ENCODE data around the gene COMMD10. TPM values are rescaled to one million over a fixed set of nuclear protein-coding genes. Genes with fewer than 3 reads are reported as not detected.

COMMD10 gene
- total and polyA plus RNA-seq, 4 experiments from 2014 or later, result 31.4 to 54.3 (median 35.2) TPM

DNA sequence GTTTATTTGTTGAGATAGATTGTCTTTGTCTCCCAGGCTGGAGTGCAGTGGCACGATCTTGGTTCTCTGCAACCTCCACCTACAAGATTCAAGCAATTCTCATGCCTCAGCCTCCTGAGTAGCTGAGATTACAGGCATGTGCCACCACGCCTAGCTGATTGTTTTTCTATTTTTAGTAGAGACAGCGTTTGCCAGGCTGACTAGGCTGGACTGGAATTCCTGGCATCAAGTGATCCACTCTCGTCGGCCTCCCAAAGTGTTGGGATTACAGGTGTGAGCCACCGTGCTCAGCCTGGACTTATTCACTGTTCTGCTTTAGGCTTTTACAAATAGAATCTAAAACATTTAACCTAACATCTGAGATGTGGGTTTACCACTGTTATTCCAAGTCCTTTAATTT is 91.3 kb downstream of the COMMD10 start:
- Histone ChIP-seq H3K36me3 (ENCODE audit: insufficient read depth, low read length) (no peaks in the 10 kb centered on the region), H3K4me1 (ENCODE audit: insufficient read depth, low read length) (no peaks in the 10 kb centered on the region), H3K27me3 (ENCODE audit: insufficient read depth, low read length) (no peaks in the 10 kb centered on the region), H3K27ac (ENCODE audit: low read depth, low read length) (no peak overlapping the region), H3K4me3 (ENCODE audit: low read length in 2 of 2) (no peak overlapping the region), H3K9me3 (ENCODE audit: control insufficient read depth in 1 of 2, low read length in 2 of 2) (no peaks in the 10 kb centered on the region)
- H3K27me3 Mint-ChIP-seq, result no peaks in the 10 kb centered on the region
- no peak overlapping the region for H3K4me3 Mint-ChIP-seq
- DNase-seq, result no peak
- intact Hi-C loops (cut with micrococcal nuclease), result no loop called here
- POLR2A ChIA-PET (ENCODE audit: partially characterized antibody), result no interaction called here
- H3K36me3 Mint-ChIP-seq, result peaks cover 18 to 28% of the 10 kb centered on the region in 2 donors
- peaks cover 0 to 13% (median under 1%) of the 10 kb centered on the region in 8 donors for H3K9me3 Mint-ChIP-seq
- CTCF ChIA-PET (ENCODE audit: partially characterized antibody), result no interaction called here
- no peak overlapping the region for H3K27ac Mint-ChIP-seq
- H3K4me1 Mint-ChIP-seq, result peaks cover 0 to 7% (median 4%) of the 10 kb centered on the region in 4 donors

DNA sequence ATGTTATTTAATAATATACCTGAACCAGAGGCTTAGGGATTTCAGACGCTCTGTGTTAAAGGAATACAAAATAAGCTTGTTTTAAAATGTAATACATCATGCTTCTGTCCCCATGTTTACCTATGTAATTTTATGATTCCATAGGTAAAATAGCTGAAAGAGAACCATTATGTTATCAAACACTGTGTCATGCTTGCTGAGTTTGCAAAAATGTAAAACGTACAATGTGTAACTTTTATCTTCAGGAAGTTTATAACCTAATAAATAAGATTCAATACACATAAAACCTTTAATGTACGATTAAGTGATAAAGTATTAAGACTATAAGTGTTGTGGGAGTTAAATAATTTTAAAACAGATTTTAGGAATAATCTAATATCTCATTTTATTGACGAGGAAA is 94.1 kb downstream of the COMMD10 start:
- ChIA-PET POLR2A (ENCODE audit: partially characterized antibody) (no interaction called here), CTCF (ENCODE audit: partially characterized antibody) (no interaction called here)
- Histone ChIP-seq H3K27ac (ENCODE audit: low read depth, low read length) (no peak overlapping the region), H3K27me3 (ENCODE audit: insufficient read depth, low read length) (no peaks in the 10 kb centered on the region), H3K4me3 (ENCODE audit: low read length in 2 of 2) (no peak overlapping the region), H3K36me3 (ENCODE audit: insufficient read depth, low read length) (no peaks in the 10 kb centered on the region), H3K4me1 (ENCODE audit: insufficient read depth, low read length) (no peaks in the 10 kb centered on the region), H3K9me3 (ENCODE audit: control insufficient read depth in 1 of 2, low read length in 2 of 2) (no peaks in the 10 kb centered on the region)
- Mint-ChIP-seq H3K36me3 (peaks cover 16 to 23% of the 10 kb centered on the region in 2 donors), H3K27me3 (no peaks in the 10 kb centered on the region), H3K27ac (no peak overlapping the region), H3K4me1 (peaks cover 0 to 6% (median 3%) of the 10 kb centered on the region in 4 donors), H3K9me3 (peaks cover 0 to 2% (median 0%) of the 10 kb centered on the region in 8 donors), H3K4me3 (no peak overlapping the region)
- intact Hi-C loops (cut with micrococcal nuclease), result no loop called here
- no peak for DNase-seq

DNA sequence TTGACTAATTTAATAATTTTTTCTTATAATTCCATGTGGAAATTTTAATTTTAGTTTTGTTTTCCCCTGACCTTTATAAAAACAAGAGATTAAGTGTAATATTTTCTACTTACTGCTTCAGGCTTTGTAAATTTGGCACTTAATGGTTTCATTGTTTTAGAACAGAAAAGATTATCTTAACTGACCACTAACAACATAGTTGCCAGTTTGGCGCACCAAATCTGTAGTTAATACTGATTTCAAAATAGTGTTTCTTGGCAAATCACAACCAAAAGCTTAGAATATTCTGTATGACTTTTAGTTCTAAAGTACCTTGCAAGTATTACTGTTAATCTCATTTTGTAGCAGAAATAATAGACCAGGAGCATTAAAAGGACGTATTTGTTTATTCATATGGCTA is 124.3 kb downstream of the COMMD10 start:
- Mint-ChIP-seq H3K9me3 (peaks cover 0 to 1% (median 0%) of the 10 kb centered on the region in 8 donors), H3K27ac (no peak overlapping the region), H3K36me3 (peaks cover 0 to 4% of the 10 kb centered on the region in 2 donors), H3K27me3 (no peaks in the 10 kb centered on the region), H3K4me1 (peaks cover 0 to 5% (median 0%) of the 10 kb centered on the region in 4 donors), H3K4me3 (no peak overlapping the region)
- no peaks in the 10 kb centered on the region for H3K4me1 ChIP-seq (ENCODE audit: insufficient read depth, low read length)
- POLR2A ChIA-PET (ENCODE audit: partially characterized antibody), result no interaction called here
- H3K4me3 ChIP-seq (ENCODE audit: low read length in 2 of 2), result no peak overlapping the region
- no peaks in the 10 kb centered on the region for H3K36me3 ChIP-seq (ENCODE audit: insufficient read depth, low read length)
- no peaks in the 10 kb centered on the region for H3K9me3 ChIP-seq (ENCODE audit: control insufficient read depth in 1 of 2, low read length in 2 of 2)
- CTCF ChIA-PET (ENCODE audit: partially characterized antibody), result no interaction called here
- H3K27ac ChIP-seq (ENCODE audit: low read depth, low read length), result no peak overlapping the region
- H3K27me3 ChIP-seq (ENCODE audit: insufficient read depth, low read length), result no peaks in the 10 kb centered on the region
- no peak for DNase-seq
- intact Hi-C loops (cut with micrococcal nuclease), result no loop called here

GRCh38 chr5:116212225-116212624 is 127.4 kb downstream of the COMMD10 start:
- H3K36me3 Mint-ChIP-seq, result peaks cover 4 to 8% of the 10 kb centered on the region in 2 donors
- DNase-seq, result no peak
- H3K27ac Mint-ChIP-seq, result no peak overlapping the region
- no peaks in the 10 kb centered on the region for H3K27me3 Mint-ChIP-seq
- ChIA-PET CTCF (ENCODE audit: partially characterized antibody) (no interaction called here), POLR2A (ENCODE audit: partially characterized antibody) (no interaction called here)
- Histone ChIP-seq H3K4me1 (ENCODE audit: insufficient read depth, low read length) (no peaks in the 10 kb centered on the region), H3K4me3 (ENCODE audit: low read length in 2 of 2) (no peak overlapping the region), H3K27ac (ENCODE audit: low read depth, low read length) (no peak overlapping the region), H3K36me3 (ENCODE audit: insufficient read depth, low read length) (no peaks in the 10 kb centered on the region), H3K9me3 (ENCODE audit: control insufficient read depth in 1 of 2, low read length in 2 of 2) (no peaks in the 10 kb centered on the region), H3K27me3 (ENCODE audit: insufficient read depth, low read length) (no peaks in the 10 kb centered on the region)
- peaks cover 0 to 4% (median 0%) of the 10 kb centered on the region in 4 donors for H3K4me1 Mint-ChIP-seq
- H3K9me3 Mint-ChIP-seq, result peaks cover 0 to 1% (median 0%) of the 10 kb centered on the region in 8 donors
- intact Hi-C loops (cut with micrococcal nuclease), result no loop called here
- no peak overlapping the region for H3K4me3 Mint-ChIP-seq

GRCh38 chr5:116216246-116216645 is 131.4 kb downstream of the COMMD10 start:
- Mint-ChIP-seq H3K4me1 (peaks cover 0 to 2% (median 0%) of the 10 kb centered on the region in 4 donors), H3K4me3 (no peak overlapping the region), H3K36me3 (peaks cover 11 to 15% of the 10 kb centered on the region in 2 donors), H3K9me3 (peaks cover 0 to 1% (median 0%) of the 10 kb centered on the region in 8 donors), H3K27me3 (no peaks in the 10 kb centered on the region), H3K27ac (no peak overlapping the region)
- Histone ChIP-seq H3K4me1 (ENCODE audit: insufficient read depth, low read length) (no peaks in the 10 kb centered on the region), H3K27me3 (ENCODE audit: insufficient read depth, low read length) (no peaks in the 10 kb centered on the region), H3K36me3 (ENCODE audit: insufficient read depth, low read length) (no peaks in the 10 kb centered on the region), H3K27ac (ENCODE audit: low read depth, low read length) (no peak overlapping the region), H3K4me3 (ENCODE audit: low read length in 2 of 2) (no peak overlapping the region), H3K9me3 (ENCODE audit: control insufficient read depth in 1 of 2, low read length in 2 of 2) (no peaks in the 10 kb centered on the region)
- no peak for DNase-seq
- ChIA-PET CTCF (ENCODE audit: partially characterized antibody) (no interaction called here), POLR2A (ENCODE audit: partially characterized antibody) (no interaction called here)
- intact Hi-C loops (cut with micrococcal nuclease), result no loop called here

DNA sequence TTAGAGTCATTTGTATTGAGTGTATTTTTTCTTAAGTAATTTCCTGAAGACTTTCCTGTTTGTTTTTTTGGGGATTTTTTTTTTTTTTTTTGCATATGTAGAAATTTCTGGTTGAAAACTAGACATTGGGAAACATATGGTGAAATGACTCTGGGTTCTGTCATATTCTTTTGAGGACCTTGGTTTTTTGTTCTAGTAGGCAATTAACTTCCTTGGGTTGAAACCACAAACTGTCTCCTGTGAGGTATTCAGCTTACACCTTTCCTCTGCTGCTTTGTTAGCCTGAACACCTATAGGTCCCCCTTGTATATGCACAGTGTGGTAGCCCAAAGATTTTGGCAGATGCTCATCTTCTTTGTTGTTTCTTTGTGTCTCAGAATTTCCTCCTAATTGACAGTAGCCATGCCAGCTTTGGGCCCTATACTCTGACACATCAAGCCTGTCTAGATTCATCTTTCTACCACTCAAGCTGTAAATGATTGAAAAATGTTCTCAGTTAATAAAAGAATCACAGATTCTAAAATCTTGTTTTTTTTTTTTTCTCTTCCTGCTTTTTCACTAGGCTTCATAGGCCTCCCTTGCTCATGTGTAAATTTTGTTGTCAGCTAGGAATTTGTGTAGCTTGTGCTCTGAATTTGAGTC is 140.6 kb downstream of the COMMD10 start:
- no peak overlapping the region for H3K27ac ChIP-seq (ENCODE audit: low read depth, low read length)
- H3K27me3 ChIP-seq (ENCODE audit: insufficient read depth, low read length), result no peaks in the 10 kb centered on the region
- Mint-ChIP-seq H3K9me3 (peaks cover 3 to 11% (median 6%) of the 10 kb centered on the region in 8 donors), H3K4me3 (no peak overlapping the region), H3K36me3 (peaks cover 42 to 48% of the 10 kb centered on the region in 2 donors), H3K27me3 (no peaks in the 10 kb centered on the region), H3K4me1 (peaks cover 0 to 15% (median 10%) of the 10 kb centered on the region in 4 donors), H3K27ac (peak overlapping the region in 1 of 7 donors; percentile 77)
- DNase-seq, result no peak
- no peaks in the 10 kb centered on the region for H3K9me3 ChIP-seq (ENCODE audit: control insufficient read depth in 1 of 2, low read length in 2 of 2)
- intact Hi-C loops (cut with micrococcal nuclease), result no loop called here
- no peaks in the 10 kb centered on the region for H3K4me1 ChIP-seq (ENCODE audit: insufficient read depth, low read length)
- ChIA-PET CTCF (ENCODE audit: partially characterized antibody) (interaction anchor here (0.7 to 0.8 kb wide), 2 partner anchors 14 to 33 kb away, joined by 3 to 4 read pairs; no protein-coding TSS in a partner anchor), POLR2A (ENCODE audit: partially characterized antibody) (interaction anchor here (0.7 kb wide), 1 partner anchor 670 kb away, joined by 4 read pairs; no protein-coding TSS in a partner anchor)
- H3K4me3 ChIP-seq (ENCODE audit: low read length in 2 of 2), result no peak overlapping the region
- H3K36me3 ChIP-seq (ENCODE audit: insufficient read depth, low read length), result no peaks in the 10 kb centered on the region

DNA sequence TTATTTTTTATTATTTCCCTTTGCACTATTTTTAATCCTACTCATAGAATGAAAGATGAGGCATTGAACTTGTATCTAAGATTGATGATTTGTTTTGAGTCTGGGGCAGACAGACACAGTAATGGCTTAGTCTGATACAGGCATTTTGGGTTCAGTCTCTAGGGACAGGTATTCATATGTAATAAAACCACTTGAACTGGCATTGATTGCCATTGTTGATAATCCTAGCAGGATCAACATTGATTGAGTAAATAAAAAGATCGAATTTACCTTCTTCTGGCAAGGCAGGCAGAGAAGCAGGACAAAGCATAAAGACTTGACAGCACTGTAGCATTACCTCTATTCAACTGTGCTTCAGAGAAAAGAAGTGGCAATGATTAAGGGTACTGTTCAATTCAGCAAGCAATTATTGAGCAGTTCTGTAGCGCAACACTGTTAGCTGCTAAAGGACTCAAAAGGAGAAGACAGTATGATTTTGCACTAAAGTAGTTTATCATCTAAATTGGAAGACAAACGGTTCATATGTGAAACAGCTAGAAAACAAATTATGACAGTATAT is 144.4 kb downstream of the COMMD10 start:
- peaks cover 0 to 10% (median 4%) of the 10 kb centered on the region in 8 donors for H3K9me3 Mint-ChIP-seq
- H3K27me3 ChIP-seq (ENCODE audit: insufficient read depth, low read length), result no peaks in the 10 kb centered on the region
- peaks cover 37 to 51% of the 10 kb centered on the region in 2 donors for H3K36me3 Mint-ChIP-seq
- no peak overlapping the region for H3K4me3 ChIP-seq (ENCODE audit: low read length in 2 of 2)
- H3K4me3 Mint-ChIP-seq, result no peak overlapping the region
- H3K4me1 ChIP-seq (ENCODE audit: insufficient read depth, low read length), result no peaks in the 10 kb centered on the region
- no peaks in the 10 kb centered on the region for H3K9me3 ChIP-seq (ENCODE audit: control insufficient read depth in 1 of 2, low read length in 2 of 2)
- H3K27ac ChIP-seq (ENCODE audit: low read depth, low read length), result no peak overlapping the region
- H3K36me3 ChIP-seq (ENCODE audit: insufficient read depth, low read length), result no peaks in the 10 kb centered on the region
- DNase-seq, result no peak
- H3K27ac Mint-ChIP-seq, result no peak overlapping the region
- ChIA-PET POLR2A (ENCODE audit: partially characterized antibody) (no interaction called here), CTCF (ENCODE audit: partially characterized antibody) (no interaction called here)
- peaks cover 0 to 15% (median 9%) of the 10 kb centered on the region in 4 donors for H3K4me1 Mint-ChIP-seq
- H3K27me3 Mint-ChIP-seq, result no peaks in the 10 kb centered on the region
- intact Hi-C loops (cut with micrococcal nuclease), result no loop called here

All from CD4-positive, alpha-beta memory T cell (primary cell).